HG03060 (cell line): ENCODE results near the gene SGCD.
A peak's percentile ranks its signal among the peaks of the same experiment; 100 is the strongest.

Source experiments
- ATAC-seq: cut with Tn5 transposase; IDR thresholded peaks from one replicate; pipeline ENCODE4 v1.9.1; 2021; ENCODE audit warnings: low read depth, moderate number of reproducible peaks; ENCODE audit not compliant: unreplicated experiment

Gene SGCD

DNA sequence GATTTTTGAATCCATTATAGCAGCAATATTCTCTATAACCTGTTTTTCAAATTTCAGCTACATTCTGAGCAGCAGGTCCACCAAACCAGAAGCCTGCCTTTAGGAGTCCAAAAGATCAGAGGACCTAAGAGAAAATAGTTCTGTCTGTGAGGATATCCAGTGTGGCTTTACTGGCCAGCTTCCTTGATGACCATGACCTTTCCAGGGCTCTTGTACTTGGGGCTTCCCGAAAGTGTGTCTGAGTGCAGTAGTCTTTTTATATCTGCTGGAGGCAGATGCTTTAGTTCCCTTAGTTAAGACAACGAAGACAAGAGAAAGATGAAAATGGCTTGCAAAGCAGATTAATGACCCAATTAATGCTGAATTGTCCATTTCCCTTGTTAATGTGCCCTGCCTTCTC is 72.4 kb downstream of the SGCD start:
- no peak for ATAC-seq

DNA sequence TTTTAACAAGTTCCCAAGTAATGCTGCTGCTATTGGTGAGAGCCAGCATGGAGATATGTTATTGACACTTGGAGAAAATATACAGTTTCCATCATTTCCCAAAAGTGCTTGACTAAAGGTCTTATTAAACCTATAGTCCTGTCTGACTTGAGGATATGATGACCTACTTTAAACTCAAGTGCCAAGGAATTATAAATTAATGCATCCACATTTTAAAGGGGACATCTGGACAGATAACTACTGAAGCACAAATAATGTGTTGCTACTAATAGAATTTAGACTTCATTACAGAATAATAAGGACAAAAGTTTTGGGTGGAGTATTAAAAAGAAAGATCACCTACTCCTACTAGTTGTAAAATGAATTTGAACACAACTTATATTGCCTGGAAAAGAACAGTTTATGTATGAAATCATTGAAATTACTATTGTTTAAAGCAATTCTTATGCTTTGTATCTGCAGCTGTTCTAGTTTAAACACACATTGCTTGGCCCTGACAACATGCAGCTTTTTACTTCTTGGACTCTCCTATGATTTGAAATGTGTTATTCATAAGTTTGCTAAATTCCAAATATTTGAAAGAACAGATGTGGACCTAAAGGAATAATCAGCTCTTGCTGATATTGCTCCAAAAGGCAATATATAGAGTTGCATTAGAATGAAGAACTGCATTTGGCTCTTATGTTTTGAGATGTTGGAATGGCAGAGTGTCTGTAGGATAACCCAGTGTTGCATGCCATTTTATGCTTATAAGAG is 73.4 kb downstream of the SGCD start:
- no peak for ATAC-seq

DNA sequence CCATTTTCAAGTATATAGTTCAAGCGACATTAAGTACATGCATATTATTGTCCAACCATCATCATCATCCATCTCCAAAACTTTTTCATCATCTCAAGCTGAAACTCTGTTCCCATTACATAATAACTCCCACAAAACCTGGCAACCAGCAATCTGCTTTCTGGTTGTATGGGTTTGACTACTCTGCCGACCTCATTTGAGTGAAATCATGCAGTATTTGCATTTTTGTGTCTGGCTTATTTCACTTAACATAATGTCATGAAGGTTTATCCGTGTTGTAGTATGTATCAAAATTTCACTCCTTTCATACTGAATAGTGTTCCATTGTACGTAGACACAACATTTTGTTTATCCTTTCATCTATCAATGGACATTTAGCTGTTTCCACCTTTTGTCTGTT is 74.8 kb downstream of the SGCD start:
- ATAC-seq: no peak

DNA sequence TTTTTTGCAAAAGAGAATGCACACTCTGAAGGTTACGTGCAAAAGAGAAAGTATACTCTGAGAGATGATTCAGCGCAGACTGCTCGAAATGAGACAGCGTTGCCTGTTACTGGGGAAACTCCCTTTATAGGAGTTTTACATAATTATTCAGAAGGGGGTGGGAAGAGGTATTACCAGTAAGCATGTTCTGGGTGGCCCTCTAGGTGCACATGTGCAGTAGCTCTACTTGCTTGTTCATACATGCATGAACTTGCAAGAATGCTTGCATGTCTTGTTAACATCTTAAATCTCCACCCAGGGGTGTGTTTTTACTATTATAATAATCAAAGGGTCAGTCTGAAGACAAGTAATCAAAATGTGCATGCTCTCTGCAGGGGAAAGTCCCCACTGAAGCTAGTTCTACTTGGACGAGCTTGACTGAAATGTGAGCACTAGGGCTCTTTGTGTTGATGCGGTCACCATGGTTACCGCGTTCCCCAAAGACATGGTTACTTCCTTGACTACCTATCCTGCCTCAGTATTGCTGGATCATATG is 75.5 kb downstream of the SGCD start:
- ATAC-seq: peak; percentile 97

DNA sequence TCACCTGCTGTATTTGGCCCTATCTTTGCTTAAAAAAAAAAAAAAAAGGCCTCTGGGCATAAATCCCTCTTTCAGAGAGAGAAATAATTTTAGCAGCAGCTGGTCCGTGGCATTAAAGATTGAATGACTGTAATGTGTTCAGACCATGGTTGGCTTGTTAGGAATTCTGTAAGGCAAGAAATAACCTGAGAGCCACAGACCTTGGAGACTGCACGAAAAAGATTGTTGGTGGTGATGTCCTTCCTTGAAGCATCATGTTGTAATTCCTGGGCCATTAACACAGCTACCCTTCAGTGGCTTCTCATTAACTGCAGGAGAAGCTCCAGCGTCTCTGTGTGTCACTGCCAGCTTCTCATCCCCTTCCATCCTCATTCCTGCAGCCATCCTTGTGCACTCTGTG is 79.0 kb downstream of the SGCD start:
- ATAC-seq: no peak

DNA sequence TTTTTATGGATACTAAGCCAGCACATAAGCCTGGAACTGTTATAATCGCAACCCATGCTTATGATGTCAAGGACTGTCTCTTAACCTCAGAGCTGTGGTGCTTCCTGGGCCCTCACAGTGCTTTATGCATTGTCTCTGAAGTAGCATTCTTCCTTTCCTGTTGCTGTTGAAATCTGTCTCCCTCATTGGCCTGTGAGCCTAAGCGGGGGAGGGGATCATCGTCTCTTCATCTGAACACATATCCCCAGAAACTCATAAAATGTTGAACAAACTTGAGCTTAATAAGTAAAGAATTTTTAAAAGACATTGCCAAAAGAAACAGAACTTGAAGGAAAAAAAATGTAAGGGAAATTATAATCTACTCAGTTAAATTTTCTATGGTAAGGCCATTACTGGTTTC is 80.3 kb downstream of the SGCD start:
- ATAC-seq: no peak

DNA sequence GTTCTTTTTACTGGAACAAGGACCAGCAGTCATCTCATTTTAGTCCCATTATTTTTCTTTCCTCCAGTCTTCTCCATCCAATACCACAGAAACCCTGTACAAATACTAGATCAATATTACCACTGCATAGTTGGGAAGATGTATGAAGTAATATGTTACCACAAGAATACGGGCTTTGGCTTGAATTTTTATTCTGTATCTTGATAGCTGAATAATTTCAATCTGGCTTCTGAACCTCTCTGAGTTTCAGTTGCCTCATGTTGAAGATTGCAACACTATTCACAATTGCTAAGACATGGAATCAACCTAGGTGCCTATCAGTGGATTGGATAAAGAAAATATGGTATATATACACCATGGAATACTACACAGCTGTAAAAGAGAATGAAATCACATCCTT is 82.9 kb downstream of the SGCD start:
- no peak for ATAC-seq

DNA sequence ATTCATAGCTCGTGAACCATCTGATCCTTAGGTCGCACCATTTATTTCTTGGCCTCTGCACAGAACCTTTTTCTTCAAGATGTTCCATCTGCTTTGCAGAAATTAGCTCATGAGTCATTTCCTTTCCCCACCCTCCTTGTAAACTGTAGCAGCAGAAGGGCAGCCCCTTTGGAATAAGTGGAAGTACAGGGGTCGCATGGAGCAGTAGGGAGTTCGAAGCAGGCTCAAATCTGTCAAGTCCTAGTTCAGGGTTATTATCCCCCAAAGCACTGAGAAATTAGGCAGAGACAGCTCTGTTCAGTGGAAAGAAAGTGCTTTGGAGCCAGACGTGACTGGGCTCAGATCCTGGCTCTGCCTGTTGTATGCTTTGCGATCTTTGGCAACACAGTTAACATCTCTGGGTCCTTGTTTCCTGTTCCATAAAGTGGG is 84.2 kb downstream of the SGCD start:
- ATAC-seq: no peak

DNA sequence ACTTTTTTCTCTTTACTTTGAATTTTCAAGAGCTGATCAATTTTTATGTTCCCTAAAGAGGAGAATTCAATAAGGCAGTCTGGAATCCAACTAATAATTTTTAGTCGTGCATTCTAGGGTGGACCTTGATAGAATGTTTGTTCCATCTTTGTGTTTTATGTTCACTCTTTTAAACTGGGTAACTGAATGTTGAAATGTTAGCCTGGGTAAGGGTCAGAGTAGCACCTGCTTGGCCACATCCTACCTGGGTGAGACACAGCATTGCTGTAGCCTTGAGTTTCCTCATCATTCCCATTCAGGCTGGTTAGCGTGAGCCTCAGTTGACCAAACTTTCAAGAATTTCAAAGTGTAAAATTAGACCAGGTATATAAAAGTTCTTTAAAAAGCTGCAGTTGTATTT is 85.0 kb downstream of the SGCD start:
- no peak for ATAC-seq

DNA sequence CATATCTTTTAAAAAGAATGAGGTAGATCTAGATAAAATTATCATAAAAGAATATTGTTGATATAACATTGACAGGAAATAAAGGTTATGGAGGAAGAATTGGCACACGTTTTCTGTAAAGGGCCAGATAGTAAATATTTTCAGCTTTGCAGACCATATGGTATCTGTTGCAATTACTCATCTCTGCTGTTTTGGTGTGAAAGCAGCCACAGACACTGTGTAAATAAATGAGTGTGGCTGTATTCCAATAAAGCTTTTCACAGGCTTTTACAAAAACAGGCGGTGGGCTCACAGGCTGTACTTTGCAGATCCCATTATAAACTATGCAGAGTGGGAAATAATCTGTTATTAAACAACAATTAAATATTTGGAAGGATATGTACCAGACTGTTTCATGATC is 87.4 kb downstream of the SGCD start:
- no peak for ATAC-seq

DNA sequence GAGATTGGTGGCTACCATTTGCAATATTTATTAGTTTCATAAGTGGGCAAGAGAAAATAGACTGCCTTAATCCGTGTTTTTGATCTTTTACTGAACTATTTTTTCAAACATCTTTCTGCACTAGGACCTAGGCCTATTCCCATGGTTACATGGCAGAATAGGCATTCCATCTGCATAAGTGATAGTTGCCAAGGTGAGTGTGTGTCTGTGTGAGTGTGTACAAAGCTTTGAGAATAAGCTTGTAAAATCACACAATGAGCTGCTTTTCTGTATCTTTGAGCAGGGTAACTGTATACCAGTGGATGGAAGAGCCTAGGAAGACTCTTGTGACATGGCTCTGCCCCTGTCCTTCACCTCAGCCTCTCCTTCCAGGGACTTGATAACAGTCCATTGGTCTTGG is 92.7 kb downstream of the SGCD start:
- ATAC-seq: no peak

DNA sequence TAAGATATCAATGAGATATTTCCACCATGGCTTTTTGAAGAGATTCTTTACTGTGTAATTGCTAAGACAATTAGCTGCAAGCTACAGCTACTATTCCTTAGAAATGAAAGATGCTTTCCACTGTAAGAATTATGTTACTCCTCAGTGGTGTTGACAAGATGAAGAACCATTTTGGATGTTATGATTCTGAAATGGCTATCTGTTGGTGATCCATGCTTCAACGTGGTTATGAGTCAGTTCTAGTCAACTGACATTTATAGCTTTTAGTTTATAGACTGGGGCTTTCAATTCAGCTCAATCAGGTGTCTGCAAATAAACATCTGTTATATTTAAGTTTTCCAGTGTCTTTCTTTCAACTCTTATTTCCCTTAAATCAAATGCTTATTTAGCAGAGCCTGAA is 93.7 kb downstream of the SGCD start:
- ATAC-seq: no peak

DNA sequence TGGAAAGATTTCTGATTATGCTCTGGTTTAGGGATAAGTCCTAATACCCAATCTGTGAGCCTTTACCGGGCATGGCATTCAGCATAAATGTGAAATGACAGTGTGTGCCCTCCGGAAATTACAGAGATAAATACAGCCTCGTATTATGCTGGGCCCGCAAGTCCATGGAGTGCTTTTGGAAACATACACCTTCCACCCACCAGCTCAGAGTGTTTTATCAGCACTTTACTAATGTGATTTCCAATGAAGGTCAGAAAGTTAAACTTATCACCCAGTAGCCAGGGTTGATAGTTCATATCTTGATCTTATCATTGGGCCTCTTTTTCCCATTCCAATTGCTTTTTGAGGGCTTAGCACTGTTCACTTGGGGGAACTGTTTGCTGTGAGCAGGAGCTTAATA is 94.8 kb downstream of the SGCD start:
- no peak for ATAC-seq

DNA sequence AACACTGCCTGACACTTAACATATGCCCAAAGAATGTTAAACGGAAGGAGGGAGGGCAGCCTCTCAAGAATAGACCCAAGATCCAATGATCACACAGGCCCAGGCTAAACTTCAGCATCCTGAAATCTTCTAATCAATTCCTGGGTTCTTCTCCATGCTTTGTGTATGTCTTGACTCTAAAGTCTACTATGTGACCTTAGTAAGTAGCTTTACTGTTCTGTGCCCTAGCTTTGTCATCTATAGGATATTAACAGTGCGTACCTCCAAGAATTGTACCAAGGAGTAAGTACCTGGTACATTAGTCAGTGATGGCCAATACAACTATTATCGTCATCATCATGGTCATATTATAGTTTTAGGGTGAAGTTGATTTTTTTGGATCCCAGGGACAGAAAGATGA is 96.6 kb downstream of the SGCD start:
- no peak for ATAC-seq

DNA sequence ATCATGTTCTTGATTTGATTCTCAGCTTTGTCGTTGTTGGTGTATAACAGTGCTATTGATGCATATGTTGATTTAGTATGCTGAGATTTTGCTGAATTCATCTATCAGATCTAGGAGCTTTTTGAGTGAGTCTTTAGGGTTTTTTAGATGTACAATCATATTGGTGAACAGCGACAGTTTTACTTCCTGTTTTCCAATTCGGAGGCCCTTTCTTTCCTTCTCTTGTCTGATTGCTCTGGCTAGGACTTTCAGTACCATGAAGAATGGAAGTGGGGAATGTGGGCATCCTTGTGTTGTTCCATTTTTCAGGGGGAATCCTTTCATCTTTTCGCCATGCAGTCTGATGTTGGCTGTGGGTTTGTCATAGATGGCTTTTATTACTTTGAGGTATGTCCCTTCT is 100.4 kb downstream of the SGCD start:
- ATAC-seq: no peak

DNA sequence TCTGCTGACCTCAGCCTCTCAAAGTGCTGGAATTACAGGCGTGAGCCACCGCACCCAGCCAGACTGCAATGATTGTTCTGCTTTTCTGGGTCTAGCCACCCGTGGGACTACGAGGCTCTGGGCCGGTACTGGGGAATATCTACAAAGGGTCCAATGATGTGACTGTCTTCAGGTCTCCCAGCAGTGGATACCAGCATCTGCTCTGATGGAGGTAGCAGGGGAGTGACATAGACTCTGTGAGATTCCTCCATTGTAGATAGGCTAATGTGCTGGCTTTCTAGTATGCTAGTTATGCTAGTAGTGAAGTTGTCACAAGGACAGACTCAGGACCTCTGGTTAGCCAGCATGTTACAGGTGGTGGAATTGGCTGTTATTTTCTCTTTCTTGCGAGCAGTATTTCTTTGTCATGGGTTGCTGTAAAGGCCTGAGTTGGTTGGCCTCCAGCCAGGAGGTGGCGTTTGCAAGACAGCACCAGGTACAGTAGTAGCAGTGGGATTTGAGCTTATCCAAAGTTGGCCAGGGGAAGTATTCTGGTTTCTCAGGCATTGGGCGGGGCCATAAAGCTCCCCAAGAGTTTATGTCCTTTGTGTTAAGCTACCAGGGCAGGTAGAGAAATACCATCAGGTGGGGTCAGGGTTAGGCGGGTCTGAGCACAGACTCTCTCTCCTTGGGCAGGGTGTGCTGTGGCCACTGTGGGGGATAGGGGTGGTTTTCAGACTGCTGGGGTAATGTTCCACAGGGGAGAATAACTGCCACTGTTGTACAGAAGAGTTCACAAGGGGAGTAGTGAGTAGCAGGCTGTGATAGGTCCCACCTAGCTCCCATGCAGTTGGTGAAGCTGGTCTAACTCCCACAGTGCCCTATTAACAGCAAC is 105.2 kb downstream of the SGCD start:
- no peak for ATAC-seq

DNA sequence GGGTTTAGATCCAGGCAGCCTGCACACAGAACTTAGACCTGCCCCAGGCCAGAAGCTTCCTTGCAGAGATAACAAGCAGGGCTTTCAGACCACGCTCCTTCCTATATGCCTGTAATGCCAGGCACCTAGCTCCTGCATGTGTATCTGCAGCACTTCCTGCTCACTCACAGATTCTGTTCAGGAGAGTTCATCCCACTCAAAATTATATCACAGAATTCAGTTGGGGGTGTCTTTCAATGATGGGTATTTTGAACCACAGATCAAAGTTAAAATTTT is 105.8 kb downstream of the SGCD start:
- ATAC-seq: no peak

DNA sequence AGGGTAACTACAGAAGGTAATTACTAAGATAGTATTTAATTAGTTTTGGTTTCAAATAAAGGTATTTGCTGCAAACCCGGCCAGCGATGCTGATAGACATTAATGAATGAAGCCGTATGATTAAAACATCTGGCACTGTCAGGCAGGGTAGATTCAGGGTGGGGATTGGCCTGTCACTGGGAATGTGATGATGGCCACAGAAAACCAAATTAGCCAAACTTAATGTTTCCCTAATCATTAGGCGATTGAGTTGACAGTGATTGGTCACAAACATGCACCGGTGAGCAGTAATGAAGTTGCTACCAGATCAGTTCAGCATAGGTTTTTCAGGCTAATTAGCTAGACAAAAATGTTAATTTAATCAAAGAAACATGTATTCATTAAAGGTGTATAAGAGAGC is 107.5 kb downstream of the SGCD start:
- no peak for ATAC-seq

DNA sequence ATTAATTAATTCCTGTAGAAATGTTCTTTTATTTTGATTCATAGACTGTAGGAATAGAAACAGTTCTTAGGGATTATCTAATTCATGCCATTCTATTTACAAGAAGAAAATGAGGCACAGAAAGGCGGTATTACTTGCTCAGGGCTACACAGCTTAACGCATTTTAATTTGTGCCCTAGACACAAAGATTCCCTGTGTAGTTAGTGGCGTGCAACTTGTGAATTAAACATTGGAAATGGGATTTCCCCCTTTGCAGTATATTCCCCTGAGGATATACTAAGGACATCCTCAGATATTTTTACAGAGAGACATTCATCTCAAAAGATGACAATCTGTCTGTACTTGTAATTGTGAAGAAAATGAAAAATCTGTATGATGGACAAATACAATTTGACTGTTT is 108.1 kb downstream of the SGCD start:
- no peak for ATAC-seq

DNA sequence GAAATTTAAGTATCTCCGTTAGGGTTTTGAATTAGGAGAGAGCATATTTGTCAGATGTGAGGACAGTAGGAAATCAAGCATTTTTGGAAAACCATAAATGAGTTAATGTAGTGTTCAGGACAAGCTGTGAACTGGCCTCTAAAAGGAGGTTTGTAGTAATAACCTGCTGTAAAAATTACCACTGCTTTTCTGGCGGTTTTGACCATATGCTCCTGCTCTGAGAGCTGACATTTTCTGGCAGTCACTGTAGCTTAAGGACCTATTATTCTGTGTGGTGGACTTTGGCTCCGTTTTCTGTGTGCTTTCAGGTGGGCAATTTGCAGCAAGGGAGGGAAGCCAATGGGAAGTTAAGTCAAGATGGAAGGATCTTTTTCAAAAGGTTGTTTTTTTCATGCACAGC is 111.1 kb downstream of the SGCD start:
- no peak for ATAC-seq

DNA sequence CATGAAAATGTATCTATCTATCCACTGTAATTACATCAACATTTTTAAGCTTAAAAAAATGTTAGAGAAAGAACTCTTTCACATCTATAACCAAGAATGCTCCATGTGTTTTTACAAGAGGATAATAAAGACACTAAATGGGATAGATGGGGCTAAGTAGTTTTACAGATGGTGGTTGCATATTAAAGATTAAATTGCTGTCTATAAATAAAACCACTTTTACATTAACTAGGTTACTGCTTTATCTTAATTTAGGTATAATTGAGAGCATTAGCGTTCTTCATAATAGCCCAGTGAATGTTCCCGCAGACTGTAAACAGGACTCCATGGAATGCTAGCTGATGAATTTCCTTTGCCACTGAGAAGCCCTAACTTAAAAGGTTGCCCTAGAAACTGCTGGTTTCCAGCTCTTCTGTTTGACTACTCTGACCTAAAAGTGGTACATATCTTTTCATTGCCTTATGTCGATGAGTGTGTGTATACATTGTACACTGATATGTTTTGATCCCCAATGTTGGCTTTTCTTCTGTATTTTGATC is 117.9 kb downstream of the SGCD start:
- no peak for ATAC-seq

DNA sequence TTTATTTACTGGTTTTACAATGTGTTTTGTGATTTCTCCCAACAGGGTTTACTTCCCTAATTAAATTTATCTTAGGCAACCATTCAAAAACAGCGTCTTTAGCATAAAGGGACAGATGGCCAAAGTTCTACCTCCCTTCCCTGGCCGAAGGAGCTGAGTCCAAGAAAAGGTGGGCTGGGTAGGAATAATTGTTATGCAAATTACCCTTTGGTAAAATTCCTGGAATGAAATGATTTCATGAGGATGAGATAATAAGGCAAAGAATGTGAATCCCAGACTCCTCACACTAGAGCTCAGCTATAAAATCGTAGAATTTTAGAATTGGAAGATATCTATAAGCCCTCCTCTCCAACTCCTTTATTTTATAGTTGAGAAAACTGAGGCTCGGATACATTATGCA is 119.6 kb downstream of the SGCD start:
- no peak for ATAC-seq
